Measurements from ENCODE around the gene MRPS18B. TPM values are rescaled to one million over a fixed set of nuclear protein-coding genes. Genes with fewer than 3 reads are reported as not detected.

The MRPS18B gene
- total and polyA plus RNA-seq, 2 of the 13 experiments (the other 11 are each of a cell fraction or from before 2014, with no cell fraction given), result 125 to 131 TPM

DNA sequence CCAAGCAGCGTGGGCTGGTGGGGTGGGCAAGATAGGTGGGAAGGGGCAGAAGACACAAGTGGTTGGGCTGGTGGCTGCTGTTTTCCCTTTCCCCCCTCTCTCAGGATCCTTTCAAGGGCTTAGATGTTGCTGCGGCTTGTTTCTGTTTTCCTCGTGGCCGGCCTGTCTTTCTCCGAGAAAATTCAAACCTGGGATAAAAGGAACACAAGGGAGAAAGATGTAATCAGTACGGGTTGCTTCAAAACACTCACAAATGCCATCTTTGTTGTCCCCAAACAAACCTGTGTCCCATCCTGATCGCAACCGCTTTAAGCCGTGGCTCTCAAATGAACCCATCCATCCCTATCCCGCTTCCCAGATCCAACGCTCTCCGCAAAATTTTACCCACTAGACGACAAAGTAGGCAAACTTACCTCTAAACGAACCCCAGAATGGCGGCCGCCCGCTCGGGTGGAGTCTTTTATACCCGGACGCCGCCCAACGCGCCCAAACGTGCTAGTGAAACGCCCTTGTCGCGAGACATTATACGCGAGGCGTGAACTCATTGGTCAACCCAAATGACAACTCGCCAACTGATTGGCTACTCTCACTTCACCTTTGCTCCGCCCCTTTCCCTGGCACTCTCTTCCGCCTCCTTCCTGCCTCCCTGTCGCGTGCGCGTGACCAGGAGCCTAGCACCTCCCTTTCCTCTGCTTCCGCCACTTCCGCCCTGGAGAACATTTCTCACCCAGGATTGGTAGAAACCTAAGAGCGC is 652 bp upstream of the MRPS18B start, which contains the start of gene PPP1R10:
Gene PPP1R10 (minus strand): TSS at position 433 of the 754 bp plus-strand sequence. CDS start 7,299 bp downstream, outside the sequence.
- peaks cover 44% of the 10 kb centered on the region for H3K79me2 ChIP-seq (ENCODE audit: insufficient read depth, low read length)
- peaks cover 4 to 18% of the 10 kb centered on the region in 2 experiments for H3K36me3 ChIP-seq (replicated peaks in 1 of 2; ENCODE audit: control insufficient read depth in 1 of 2, insufficient read depth in 2 of 2, low read length in 2 of 2)
- peak; percentile 83 for ATAC-seq
- peak; percentile 100 for DNase-seq (ENCODE audit: low spot score)
- ChIA-PET CTCF (ENCODE audit: low intra/inter-chr PET ratio, low total read pairs) (no interaction called here), POLR2A (interaction anchor here (0.7 to 2.6 kb wide), 26 partner anchors 10 to 267 kb away, joined by 3 to 36 read pairs (median 7); partner anchors contain the start of genes ABCF1, ATAT1, C6orf136 and DDR1)
- peak within 1 kb of the TSS; percentile 59 for H2AFZ ChIP-seq (ENCODE audit: low read length)
- H3K27me3 ChIP-seq (ENCODE audit: control insufficient read depth in 1 of 2, insufficient read depth in 2 of 2, low read length in 2 of 2), result no peaks in the 10 kb centered on the region; a peak in 1 of 5 replicates
- H3K9ac ChIP-seq (ENCODE audit: insufficient read depth, low read depth, low read length), result peak within 1 kb of the TSS; percentile 100
- BruUV-seq (replicated peaks), result TSS peak; percentile 75
- H3K9me3 ChIP-seq (ENCODE audit: low read length), result no peaks in the 10 kb centered on the region
- peak within 1 kb of the TSS; percentile 88 for H3K4me2 ChIP-seq (ENCODE audit: low read depth, low read length)
- peaks cover 35% of the 10 kb centered on the region for H3K4me1 ChIP-seq (ENCODE audit: insufficient read depth, low read length)
- H4K20me1 ChIP-seq (ENCODE audit: insufficient read depth, low read length), result peaks cover 12% of the 10 kb centered on the region
- H3K4me3 ChIP-seq (replicated peaks in 1 of 3; ENCODE audit: insufficient read depth in 1 of 3, low read depth in 2 of 3, low read length in 3 of 3), result peak within 1 kb of the TSS; percentile 87 to 97 (median 89)
- in situ Hi-C loops (cut with HindIII; ENCODE audit: extremely low pct_ligation_motif_present, low pct_unique_long_range_greater_than_20kb), result no loop called here
- WGBS (ENCODE audit: low lambda C conversion rate), result under 1% methylated on average over 40 of the region's 40 CpGs
- peak within 1 kb of the TSS; percentile 98 for H3K27ac ChIP-seq (ENCODE audit: extremely low read length, insufficient read depth, low read length)
- intact Hi-C loops (cut with micrococcal nuclease; ENCODE audit: unreplicated experiment), result loop anchor here (2.0 to 5.0 kb wide), 3 partner anchors 40 to 104 kb away; partner anchors contain the start of genes DHX16 and TUBB
- FAIRE-seq, result peak; percentile 91
- TF ChIP-seq ELF1 (CRISPR knock-in tag; IDR thresholded peaks at IDR 0.05) (peak; percentile 98), FOXM1 (CRISPR knock-in tag; IDR thresholded peaks at IDR 0.05) (peak; percentile 98), THAP11 (CRISPR knock-in tag; IDR thresholded peaks at IDR 0.05) (peak; percentile 93), RFX5 (IDR thresholded peaks at IDR 0.05; ENCODE audit: low read depth, low read length) (peak; percentile 65), ZNF605 (CRISPR knock-in tag; IDR thresholded peaks at IDR 0.05) (peak; percentile 87), ZC3H4 (CRISPR knock-in tag; IDR thresholded peaks at IDR 0.05; ENCODE audit: borderline replicate concordance) (peak; percentile 68; the same call in 1 of the 2 replicates), ZFP41 (CRISPR knock-in tag; IDR thresholded peaks at IDR 0.05; ENCODE audit: borderline replicate concordance) (no peak), FOXK1 (CRISPR knock-in tag; IDR thresholded peaks at IDR 0.05; ENCODE audit: borderline replicate concordance, low read depth) (peak; percentile 67), REPIN1 (CRISPR knock-in tag; IDR thresholded peaks at IDR 0.05; ENCODE audit: borderline replicate concordance, low read depth) (peak; percentile 90), NR2F1 (CRISPR knock-in tag; IDR thresholded peaks at IDR 0.05) (peak in 1 of 2 experiments; percentile 53; a peak in 1 of 4 replicates), ZNF451 (CRISPR knock-in tag; IDR thresholded peaks at IDR 0.05) (peak; percentile 71; the same call in 1 of the 2 replicates)
- TF ChIP-seq, protein P1, sequence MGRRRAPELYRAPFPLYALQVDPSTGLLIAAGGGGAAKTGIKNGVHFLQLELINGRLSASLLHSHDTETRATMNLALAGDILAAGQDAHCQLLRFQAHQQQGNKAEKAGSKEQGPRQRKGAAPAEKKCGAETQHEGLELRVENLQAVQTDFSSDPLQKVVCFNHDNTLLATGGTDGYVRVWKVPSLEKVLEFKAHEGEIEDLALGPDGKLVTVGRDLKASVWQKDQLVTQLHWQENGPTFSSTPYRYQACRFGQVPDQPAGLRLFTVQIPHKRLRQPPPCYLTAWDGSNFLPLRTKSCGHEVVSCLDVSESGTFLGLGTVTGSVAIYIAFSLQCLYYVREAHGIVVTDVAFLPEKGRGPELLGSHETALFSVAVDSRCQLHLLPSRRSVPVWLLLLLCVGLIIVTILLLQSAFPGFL (CRISPR knock-in tag; IDR thresholded peaks at IDR 0.05), result no peak
- TF ChIP-seq, protein P2, sequence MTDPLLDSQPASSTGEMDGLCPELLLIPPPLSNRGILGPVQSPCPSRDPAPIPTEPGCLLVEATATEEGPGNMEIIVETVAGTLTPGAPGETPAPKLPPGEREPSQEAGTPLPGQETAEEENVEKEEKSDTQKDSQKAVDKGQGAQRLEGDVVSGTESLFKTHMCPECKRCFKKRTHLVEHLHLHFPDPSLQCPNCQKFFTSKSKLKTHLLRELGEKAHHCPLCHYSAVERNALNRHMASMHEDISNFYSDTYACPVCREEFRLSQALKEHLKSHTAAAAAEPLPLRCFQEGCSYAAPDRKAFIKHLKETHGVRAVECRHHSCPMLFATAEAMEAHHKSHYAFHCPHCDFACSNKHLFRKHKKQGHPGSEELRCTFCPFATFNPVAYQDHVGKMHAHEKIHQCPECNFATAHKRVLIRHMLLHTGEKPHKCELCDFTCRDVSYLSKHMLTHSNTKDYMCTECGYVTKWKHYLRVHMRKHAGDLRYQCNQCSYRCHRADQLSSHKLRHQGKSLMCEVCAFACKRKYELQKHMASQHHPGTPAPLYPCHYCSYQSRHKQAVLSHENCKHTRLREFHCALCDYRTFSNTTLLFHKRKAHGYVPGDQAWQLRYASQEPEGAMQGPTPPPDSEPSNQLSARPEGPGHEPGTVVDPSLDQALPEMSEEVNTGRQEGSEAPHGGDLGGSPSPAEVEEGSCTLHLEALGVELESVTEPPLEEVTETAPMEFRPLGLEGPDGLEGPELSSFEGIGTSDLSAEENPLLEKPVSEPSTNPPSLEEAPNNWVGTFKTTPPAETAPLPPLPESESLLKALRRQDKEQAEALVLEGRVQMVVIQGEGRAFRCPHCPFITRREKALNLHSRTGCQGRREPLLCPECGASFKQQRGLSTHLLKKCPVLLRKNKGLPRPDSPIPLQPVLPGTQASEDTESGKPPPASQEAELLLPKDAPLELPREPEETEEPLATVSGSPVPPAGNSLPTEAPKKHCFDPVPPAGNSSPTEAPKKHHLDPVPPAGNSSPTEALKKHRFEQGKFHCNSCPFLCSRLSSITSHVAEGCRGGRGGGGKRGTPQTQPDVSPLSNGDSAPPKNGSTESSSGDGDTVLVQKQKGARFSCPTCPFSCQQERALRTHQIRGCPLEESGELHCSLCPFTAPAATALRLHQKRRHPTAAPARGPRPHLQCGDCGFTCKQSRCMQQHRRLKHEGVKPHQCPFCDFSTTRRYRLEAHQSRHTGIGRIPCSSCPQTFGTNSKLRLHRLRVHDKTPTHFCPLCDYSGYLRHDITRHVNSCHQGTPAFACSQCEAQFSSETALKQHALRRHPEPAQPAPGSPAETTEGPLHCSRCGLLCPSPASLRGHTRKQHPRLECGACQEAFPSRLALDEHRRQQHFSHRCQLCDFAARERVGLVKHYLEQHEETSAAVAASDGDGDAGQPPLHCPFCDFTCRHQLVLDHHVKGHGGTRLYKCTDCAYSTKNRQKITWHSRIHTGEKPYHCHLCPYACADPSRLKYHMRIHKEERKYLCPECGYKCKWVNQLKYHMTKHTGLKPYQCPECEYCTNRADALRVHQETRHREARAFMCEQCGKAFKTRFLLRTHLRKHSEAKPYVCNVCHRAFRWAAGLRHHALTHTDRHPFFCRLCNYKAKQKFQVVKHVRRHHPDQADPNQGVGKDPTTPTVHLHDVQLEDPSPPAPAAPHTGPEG (CRISPR knock-in tag; IDR thresholded peaks at IDR 0.05), result no peak; the same call in 1 of the 2 replicates

Measured in HepG2 (cell line).